Left renal cortex interstitium (tissue), 4 donors: ENCODE measurements around the gene RNF112. TPM values are rescaled to one million over a fixed set of nuclear protein-coding genes. Genes with fewer than 3 reads are reported as not detected.
"Not testable (repeated sequence)": the region's sequence is repeated elsewhere in the genome, so short reads cannot be mapped to it uniquely, and the experiment has no call there.

Experiments used
- DNase-seq, 4 donors: peaks; one replicate each; pipeline ENCODE4 v3.0.0-alpha.2; 2013; ENCODE audit warnings: low read depth in 4 of 4, low spot score in 2 of 4, missing footprints in 1 of 4
- polyA plus RNA-seq, 4 donors: library from polyadenylated mRNA; unstranded; fragments of 120-200 nt; gene quantifications; one replicate each; pipeline ENCODE4 v1.2.1, GENCODE V29; 2013; ENCODE audit not compliant: insufficient read length in 4 of 4

RNF112 gene
- polyA plus RNA-seq, 4 donors = 0.96 to 1.7 (median 1.1) TPM

DNA sequence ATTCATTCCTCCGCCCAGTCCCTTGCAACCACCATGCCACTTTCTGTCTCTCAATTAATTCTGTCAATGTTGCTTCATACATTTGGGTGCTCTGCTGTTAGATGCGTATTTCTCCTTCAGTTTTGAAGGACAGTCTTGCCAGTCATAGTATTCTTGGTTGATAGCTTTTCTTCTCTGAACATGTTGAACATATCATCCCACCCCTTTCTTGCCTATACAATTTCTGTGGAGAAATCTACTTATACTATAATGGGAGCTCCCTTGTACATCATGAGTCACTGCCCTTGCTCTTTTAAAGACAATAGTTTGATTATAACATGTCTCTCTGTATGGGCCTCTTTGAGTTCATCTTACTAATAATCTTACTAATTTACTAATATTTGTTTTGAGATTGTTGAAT lies 34.1 kb downstream of the RNF112 start:
- DNase-seq = no peak

DNA sequence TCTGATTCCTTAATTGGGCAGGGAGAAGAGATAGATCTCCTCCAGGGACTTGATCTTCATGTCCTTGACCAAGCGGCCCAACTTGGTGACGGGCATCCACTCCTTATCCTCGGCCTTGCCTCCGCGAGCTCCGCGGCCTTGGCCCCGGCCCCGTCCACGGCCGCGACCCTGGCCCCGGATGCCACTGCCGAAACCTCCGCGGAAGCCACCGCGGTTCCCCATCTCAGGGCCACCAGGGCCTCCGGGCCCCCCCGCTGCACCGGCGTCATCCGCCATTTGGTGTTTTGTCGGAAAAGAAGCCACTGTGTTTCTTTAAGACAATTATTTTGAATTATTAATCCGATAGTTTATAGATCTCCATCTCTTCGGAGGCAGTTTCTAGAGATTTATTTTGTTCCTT lies 35.5 kb downstream of the RNF112 start:
- not testable (repeated sequence) for DNase-seq

DNA sequence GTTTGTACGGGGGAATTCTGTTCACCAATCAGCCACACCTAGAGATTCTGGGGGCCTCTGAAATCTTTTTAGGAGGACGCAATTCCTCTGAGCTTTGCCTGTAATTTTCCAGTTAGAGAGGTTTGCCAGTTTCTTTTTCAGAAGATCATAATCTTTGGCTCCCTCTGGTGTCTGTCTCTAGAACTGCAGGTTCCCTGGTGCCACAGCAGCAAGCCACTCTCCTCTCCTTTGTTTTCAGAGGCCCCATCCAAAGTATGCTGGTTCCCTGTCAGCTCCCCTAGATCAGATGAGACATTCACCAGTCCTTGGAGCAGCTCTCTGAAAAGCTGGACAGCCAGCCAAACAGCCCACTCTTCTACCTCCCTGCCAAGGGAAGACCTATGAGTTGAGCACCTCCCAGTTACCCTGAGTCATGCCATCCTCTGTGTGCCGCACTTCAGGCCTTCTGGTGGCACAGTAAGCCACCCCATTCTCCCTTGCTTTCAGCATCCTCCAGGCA lies 36.1 kb downstream of the RNF112 start:
- DNase-seq = peak in 2 of 4 donors; percentile 59 to 82

DNA sequence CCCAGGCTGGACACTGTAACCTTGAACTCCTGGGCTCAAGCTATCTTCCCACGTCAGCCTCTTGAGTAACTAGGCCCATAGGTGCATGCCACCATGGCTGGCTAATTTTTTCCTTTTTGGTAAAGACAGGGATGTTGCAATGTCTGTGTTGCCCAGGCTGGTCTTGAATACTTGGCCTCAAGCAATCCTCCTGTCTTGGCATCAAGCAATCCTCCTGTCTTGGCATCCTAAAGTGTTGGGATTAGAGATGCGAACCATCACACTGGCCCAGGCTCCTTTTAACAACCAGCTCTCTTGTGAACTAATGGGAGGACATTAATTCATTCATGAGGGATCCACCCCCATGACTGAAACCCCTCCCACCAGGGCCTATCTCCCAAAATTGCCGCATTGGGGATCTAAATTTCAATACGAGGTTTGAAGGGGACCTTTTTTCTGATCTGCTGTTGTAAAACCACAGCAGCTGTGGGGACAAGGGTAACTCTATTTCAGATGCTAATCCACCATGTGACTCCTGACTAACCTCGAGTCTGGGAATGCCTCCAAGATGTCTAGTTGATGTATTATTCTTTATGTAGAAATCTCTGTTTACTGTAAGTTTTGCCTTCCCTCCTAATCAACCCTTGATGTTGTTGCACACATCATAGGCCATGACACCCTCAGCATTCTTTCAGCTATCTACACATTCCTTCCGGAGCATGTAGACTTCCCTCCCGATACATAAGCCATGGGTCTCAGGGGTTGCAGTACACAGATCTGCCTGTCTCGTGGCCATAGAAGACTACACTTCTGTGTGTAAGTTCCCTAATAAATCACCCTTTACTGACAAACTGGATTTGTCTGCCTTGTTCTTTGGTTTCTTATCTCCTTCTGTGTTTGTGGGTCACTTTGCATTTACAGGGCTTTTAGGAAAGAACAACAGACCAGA lies 37.6 kb downstream of the RNF112 start:
- peak; percentile 79 to 91 (median 90) for DNase-seq

DNA sequence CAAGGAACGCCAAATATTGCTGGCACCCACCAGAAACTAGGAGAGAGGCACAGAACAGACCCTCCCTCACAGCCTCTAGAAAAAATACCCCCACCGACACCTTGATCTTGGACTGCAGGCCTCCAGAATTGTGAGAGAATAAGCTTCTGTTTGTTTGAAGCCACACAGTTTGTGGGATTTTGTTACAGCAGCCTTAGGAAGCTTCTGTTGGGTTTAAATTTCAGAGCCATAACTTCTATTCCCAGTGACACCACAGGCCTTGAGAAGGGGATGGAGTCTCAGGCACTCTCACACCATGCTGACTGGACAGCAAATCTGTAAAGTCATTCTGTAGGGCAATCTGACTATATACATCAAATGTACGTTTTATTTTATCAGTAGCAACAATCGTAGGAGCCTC lies 38.6 kb downstream of the RNF112 start:
- DNase-seq = no peak

DNA sequence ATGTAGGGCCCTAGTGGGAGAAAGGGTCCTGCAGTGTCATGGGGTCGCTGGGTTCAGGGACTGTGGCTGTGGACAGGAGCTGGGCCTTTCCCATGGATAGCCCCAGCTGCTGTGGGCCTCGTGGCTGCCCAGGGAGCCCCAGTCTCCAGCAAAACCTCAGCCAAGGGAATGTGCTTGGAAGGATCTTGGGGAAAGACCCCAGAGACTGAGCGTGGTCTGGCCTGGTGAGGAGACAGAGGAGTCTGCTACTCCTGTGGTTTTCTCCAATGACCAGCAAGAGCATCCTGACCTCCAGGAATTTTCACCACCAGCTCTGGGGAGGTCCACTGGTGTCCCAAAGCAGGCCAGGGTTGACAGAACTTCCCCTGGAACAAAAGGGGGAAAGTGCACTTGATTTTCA lies 42.3 kb downstream of the RNF112 start:
- DNase-seq = no peak

DNA sequence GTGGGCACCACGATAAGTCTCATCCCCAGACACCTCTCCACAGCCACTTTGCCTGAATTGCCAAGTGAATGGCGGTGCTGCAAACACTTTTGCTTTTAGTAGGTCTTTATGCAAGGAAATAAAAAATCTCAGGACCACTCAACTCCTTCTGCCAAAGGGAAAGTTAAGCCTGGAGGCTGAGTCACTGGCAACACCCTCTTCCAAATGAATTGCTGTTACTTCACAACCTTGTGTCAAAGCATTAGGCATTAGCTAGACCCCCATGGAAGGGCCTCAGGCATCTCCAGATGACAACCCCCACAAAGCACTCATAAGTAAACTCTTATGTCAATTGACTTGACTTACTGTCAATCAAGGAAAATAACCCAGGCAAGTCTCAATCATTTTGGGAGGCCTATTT lies 43.0 kb downstream of the RNF112 start:
- DNase-seq = no peak

DNA sequence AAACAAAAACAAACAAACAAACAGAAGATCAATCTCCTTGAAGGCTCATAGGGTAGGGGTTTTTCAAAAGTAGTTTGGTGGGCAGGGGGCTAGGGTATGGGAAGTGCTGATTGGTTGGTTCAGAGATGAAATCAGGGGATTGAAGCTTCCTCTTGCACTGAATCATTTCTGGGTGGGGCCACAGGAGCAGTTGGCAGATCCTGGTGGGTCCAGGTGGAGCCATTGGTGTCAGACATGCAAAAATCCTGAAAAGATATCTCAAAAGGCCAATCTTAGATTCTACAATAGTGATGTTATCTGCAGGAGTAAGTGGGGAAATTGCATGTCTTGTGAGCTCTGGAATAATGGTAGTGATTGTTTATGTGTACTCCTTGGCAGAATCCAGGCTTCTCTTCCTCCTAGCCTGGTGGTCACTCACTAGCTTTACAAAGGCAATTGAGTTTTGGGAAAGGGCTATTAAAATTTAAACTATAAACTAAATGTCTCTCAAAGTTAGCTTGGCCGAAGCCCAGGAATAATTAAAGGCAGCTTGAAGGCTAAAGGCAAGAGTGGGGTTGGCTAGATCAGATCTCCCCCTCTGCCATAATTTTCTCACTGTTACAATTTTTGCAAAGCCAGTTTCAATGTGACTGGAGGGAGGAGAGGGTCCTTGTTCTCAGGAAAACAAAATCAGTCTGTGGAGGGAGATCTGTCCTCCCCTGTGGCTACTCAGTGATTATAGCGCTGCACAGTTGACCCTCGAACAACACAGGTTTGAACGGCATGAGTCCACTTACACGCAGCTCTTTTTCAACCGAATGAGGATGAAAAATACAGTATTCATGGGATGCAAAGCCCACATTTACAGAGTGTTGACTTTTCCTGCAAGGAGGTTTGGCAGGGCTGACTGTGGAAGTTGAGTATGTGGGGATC lies 45.2 kb downstream of the RNF112 start:
- DNase-seq = no peak

DNA sequence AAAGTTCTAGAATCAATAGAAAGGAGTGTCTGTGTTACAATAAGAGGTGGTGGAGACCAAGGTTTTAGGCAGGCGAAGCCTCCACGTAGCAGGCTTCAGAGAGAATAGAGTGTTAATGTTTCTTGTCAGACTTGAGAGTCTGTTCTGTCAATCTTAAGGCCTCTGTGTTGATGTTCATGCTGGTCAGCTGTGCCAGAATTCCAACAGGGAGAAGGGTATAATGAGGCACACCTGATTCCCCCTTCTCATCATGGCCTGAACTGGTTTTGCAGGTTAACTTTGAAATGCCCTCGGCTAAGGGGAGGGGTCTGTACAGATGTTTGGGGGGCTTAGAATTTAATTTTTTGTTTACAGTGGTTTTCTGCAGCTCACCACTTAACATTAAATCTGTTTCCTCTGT lies 46.0 kb downstream of the RNF112 start:
- no peak for DNase-seq

DNA sequence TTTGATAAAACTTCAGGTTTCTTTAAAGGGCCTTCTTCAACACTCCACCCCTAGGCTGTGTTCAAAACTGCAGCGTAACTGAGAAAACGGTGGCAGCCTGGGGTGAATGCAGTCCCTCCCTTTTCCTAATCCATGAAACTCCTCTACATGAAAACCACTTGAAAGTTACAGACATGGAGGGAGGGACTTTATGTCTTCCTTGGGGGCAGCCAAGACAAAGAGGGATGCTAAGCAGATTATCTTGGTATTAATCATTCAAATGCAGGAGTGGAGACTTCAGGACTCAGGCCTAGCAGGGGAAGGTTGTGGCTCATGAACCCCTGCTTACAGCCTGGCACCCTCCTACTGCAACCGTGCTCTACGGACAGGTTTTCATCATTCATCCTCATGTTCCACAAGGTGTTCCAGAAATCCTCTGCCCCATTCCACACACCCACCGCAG lies 46.8 kb downstream of the RNF112 start:
- no peak for DNase-seq

DNA sequence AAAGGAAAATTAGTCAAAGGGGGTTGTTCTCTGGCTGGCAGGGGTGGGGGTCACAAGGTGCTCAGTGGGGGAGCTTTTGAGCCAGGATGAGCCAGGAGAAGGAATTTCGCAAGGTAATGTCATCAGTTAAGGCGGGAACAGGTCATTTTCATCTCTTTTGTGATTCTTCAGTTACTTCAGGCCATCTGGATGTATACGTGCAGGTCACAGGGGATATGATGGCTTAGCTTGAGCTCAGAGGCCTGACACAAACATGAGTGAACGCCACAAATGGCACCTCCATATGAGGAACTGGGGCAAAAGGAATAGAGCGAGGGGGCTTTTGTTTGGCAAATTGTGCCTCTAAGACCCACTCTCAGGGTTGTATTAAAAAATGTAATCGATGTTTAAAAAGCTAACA lies 47.4 kb downstream of the RNF112 start:
- DNase-seq = not testable (repeated sequence)

DNA sequence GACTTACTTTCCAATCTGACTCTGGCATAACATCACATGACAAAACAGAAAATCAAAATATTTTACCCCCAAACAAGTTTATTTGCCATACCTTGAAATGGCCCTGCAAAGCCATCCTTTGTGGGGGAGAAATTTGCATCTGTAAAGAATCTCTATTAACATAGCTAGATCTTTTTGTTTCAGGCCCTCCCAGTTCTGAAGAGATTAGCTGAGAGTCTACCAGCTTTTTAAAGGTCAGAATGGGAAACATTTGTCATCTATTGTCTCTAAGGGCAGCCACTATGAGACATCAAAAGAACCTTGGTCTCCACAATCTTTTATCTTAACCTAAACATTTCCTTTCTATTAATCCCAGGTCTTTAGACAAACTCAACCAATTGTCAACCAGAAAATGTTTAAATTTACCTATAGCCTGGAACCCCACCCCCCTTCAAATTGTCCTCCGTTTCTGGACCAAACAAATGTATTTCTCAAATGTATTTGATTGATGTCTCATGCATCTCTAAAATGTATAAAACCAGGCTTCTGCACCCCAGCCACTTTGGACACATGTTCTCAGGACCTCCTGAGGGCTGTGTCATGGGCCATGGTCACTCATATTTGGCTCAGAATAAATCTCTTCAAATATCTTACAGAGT lies 48.1 kb downstream of the RNF112 start:
- not testable (repeated sequence) for DNase-seq

DNA sequence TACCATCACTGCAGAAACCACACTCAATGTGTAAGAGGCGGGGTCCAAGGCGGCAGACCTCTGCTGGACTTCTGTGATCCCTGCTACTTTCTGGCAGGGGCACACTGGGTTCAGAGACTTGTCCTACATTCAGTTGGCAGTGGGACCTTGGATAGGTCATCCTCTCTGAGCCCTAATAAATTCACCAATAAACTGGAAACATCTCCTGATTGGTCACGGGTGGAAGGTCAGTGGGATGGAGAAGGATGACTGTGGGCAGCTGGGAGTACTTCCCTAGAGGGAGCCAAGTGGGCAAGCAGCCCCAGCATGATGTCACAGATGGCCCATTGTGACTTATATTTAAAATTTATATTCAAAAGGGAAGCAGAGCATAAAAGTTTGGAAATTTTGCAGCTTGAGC lies 49.7 kb downstream of the RNF112 start:
- DNase-seq = no peak

DNA sequence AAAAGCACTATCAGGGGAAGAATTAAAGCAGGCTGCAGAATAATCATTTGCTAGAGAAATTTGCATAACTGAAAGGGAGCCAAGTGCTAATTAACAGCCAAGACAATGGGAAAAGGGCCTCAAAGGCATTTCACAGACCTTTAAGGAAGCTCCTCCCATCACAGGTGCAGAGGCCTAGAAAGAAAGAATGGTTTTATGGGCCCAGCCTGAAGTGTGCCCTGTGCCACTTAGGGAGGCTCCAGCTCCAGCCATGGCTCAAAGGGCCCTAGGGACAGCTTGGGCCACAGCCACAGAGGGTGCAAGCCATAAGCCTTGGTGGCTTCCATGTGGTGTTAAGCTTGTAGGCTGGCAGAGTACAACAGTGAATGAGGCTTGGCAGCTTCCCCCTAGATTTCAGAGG lies 50.1 kb downstream of the RNF112 start:
- no peak for DNase-seq

DNA sequence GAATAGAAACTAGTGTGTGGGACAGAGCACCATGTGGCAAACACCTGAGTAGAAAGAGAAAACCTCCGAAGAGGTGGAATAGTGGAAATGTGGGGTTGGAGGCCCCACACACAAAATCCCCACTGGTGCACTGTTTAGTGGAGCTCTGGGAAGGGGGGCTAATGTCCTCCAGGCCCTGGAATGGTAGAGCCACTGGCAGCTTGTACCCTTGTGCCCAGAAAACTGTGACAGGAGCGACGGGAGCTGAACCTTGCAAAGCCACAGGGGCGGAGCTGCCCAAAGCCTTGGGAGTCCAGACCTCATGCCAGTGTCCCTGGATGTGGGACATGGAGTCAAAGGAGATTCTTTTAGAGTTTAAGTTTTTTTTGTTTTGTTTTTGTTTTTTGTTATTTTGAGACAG lies 50.6 kb downstream of the RNF112 start:
- DNase-seq = no peak

DNA sequence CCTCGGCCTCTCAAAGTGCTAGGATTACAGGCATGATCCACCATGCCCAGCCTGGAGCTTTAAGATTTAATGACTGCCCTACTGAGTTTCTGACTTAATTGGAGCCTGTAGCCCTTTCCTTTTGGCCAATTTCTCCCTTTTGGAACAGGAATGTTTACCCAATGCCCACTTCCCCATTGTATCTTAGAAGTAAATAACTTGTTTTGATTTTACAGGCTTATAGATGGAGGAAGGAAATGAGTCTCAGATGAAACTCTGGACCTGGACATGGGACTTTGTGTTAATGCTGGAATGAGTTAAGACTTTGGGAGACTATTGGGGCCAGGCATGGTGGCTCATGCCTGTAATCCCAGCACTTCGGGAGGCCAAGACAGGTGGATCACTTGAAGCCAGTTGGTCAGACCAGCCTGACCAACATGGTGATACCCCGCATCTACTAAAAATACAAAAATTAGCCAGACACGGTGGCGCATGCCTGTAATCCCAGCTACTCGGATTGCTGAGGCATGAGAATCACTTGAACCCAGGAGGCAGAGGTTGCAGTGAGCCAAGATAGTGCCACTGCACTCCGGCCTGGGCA lies 51.5 kb downstream of the RNF112 start:
- not testable (repeated sequence) for DNase-seq

DNA sequence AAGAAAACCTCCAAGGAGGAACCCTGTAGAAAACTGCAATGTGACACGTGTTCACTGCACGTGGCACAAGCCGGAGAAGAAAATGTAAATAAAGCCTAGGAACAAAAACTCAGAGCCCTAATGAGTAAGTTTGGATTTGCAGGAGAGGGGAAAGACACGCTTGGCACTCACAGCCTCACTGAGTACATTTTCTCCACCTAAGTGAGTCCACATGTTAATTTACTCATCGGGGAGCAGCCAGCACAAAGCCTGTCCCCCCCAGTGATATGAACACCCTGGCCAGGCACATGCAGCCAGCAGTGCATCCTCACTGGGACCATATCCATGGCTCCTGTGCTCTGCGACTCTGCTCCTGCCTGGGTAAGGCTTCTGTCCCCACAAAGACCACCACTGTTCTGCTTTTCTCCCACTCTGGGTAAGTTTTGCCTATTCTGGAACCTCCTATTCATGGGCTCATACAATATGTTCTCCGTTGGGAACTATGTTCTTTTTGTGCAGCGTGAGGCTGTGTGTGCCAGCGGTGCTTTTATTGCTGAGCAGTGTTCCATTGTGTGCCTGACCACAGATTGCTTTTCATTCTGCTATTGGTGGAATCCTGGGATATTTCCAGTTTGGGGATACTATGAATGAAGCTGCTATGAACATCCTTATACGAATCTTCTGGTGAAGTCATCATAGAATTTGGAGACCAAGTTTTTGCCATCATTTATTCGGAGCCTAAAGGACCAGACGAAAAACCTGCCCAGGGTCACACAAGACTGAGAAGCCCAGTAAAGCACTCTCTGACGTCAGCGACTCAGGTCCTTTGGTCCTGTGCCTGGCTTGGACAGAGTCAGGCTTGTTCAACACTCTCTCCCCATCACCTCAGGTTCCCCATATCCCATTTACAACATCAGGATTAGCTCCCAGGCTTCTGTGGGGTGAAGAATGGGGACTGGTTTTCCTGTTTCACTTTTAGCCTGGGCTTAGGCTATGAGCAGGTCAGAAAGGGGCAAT lies 53.3 kb downstream of the RNF112 start:
- DNase-seq = no peak
